Muscle layer of duodenum (tissue), 2 donors: Measurements from ENCODE around the gene TAF11L14.
"Not testable (repeated sequence)": the region's sequence is repeated elsewhere in the genome, so short reads cannot be mapped to it uniquely, and the experiment has no call there.

Experiments used
- H3K27ac ChIP-seq: one replicate; pipeline ENCODE4 v1.7.0; 2013; ENCODE audit warnings: mild to moderate bottlenecking, low read length
- H3K27me3 ChIP-seq: one replicate; pipeline ENCODE4 v1.7.0; 2013; ENCODE audit warnings: low read depth, mild to moderate bottlenecking, control low read depth, low read length
- H3K36me3 ChIP-seq, 2 donors: one replicate each; pipeline ENCODE4 v1.7.0; 2013; ENCODE audit warnings: low read length in 2 of 2, control low read depth in 1 of 2, mild to moderate bottlenecking in 1 of 2; ENCODE audit not compliant: insufficient read depth in 2 of 2, control insufficient read depth in 1 of 2
- H3K4me1 ChIP-seq, 2 donors: one replicate each; pipeline ENCODE4 v1.7.0; 2013; ENCODE audit warnings: low read length in 2 of 2, mild to moderate bottlenecking in 2 of 2, control low read depth in 1 of 2, moderate library complexity in 1 of 2; ENCODE audit not compliant: insufficient read depth in 2 of 2, control insufficient read depth in 1 of 2
- H3K4me3 ChIP-seq, 2 donors: one replicate each; pipeline ENCODE4 v1.7.0; 2013; ENCODE audit warnings: low read length in 2 of 2, low read depth in 1 of 2, mild to moderate bottlenecking in 1 of 2
- H3K9me3 ChIP-seq, 2 donors: one replicate each; pipeline ENCODE4 v1.7.0; 2013; ENCODE audit warnings: low read length in 2 of 2, control low read depth in 1 of 2, mild to moderate bottlenecking in 1 of 2; ENCODE audit not compliant: control insufficient read depth in 1 of 2
- donor health status: healthy.

Gene TAF11L14

DNA sequence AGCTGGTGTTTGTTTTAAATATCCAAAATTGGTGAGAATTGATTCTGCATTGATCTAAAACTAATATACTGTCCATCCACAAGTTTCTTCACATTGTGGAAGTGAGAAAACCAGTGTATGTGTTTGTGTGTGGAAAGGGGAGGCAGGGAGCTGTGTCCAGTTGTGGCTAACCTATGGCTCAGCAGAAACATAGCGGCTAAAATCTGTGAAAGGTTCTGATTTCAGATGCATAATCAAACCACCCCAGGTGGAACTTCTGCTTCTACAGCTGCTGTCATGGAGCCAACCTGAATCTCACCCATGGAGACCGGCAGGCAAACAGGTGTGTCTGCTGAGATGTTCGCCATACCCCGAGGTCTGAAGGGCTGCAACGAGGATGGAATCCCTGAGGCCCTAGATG lies at the start of gene TAF11L14:
Gene TAF11L14 (plus strand): TSS at position 301 of the 400 bp plus-strand sequence.
- Histone ChIP-seq H3K27ac (no peak within 1 kb of the TSS), H3K4me3 (no peak within 1 kb of the TSS), H3K27me3 (no peaks in the 10 kb centered on the region), H3K36me3 (no peaks in the 10 kb centered on the region), H3K9me3 (no peaks in the 10 kb centered on the region), H3K4me1 (no peaks in the 10 kb centered on the region)

GRCh38 chr5:17585658-17586057 lies 48.6 kb upstream of the TAF11L14 start, which contains the start of gene TAF11L7:
Gene TAF11L7 (minus strand): TSS chr5:17585758.
- not testable (repeated sequence) for H3K27ac ChIP-seq, H3K9me3 ChIP-seq, H3K36me3 ChIP-seq, H3K4me1 ChIP-seq, H3K27me3 ChIP-seq, H3K4me3 ChIP-seq

GRCh38 chr5:17590860-17591259 lies 43.4 kb upstream of the TAF11L14 start, which contains the start of gene TAF11L8:
Gene TAF11L8 (minus strand): TSS chr5:17590960.
- H3K9me3 ChIP-seq, H3K27ac ChIP-seq, H3K4me1 ChIP-seq, H3K4me3 ChIP-seq, H3K27me3 ChIP-seq, H3K36me3 ChIP-seq: not testable (repeated sequence)

GRCh38 chr5:17594255-17594654 lies 40.0 kb upstream of the TAF11L14 start, which contains the start of gene TAF11L9:
Gene TAF11L9 (minus strand): TSS chr5:17594394.
- not testable (repeated sequence) for H3K27ac ChIP-seq, H3K4me1 ChIP-seq

GRCh38 chr5:17597728-17598127 lies 36.5 kb upstream of the TAF11L14 start, which contains the start of gene TAF11L10:
Gene TAF11L10 (minus strand): TSS chr5:17597828.
- H3K4me3 ChIP-seq, H3K36me3 ChIP-seq, H3K9me3 ChIP-seq, H3K4me1 ChIP-seq, H3K27ac ChIP-seq, H3K27me3 ChIP-seq: not testable (repeated sequence)

More at GRCh38 chr5:17594255-17594654, 40.0 kb upstream of the TAF11L14 start, which contains the start of gene TAF11L9:
- not testable (repeated sequence) for H3K36me3 ChIP-seq, H3K27me3 ChIP-seq, H3K4me3 ChIP-seq, H3K9me3 ChIP-seq

DNA sequence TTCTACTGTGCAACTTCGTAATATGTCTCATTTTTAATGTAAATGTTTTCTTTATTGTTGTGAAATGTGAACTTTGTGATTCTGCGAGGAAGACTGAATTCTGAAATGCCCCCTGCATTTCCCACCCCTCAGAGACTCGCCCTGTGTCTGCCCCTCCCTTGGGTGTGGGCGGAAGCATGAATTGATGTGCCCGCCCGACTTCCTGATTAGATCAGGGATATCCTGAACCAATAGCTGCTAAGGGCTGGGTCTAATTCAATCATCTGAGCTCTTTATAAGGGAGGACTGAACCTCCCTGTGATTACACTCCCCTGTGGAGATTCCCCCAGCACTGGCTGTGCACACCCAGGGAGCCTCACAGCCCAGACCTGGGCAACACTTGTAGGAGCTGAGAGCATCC lies 30.4 kb upstream of the TAF11L14 start, which contains the start of gene TAF11L11:
Gene TAF11L11 (plus strand): TSS at position 304 of the 400 bp plus-strand sequence.
- not testable (repeated sequence) for H3K27me3 ChIP-seq, H3K36me3 ChIP-seq, H3K9me3 ChIP-seq, H3K4me1 ChIP-seq, H3K27ac ChIP-seq, H3K4me3 ChIP-seq

- Histone ChIP-seq H3K27ac (no peak overlapping the region), H3K4me3 (no peak overlapping the region), H3K36me3 (no peaks in the 10 kb centered on the region), H3K9me3 (peaks cover 0 to 4% of the 10 kb centered on the region in 2 donors), H3K4me1 (no peaks in the 10 kb centered on the region), H3K27me3 (no peaks in the 10 kb centered on the region)
Measured at GRCh38 chr5:17604951-17605350, 29.3 kb upstream of the TAF11L14 start.

- H3K36me3 ChIP-seq, H3K27me3 ChIP-seq, H3K4me1 ChIP-seq, H3K27ac ChIP-seq, H3K4me3 ChIP-seq, H3K9me3 ChIP-seq: not testable (repeated sequence)
Measured at GRCh38 chr5:17607461-17607860, 26.8 kb upstream of the TAF11L14 start.

GRCh38 chr5:17610092-17610491 lies 24.2 kb upstream of the TAF11L14 start, which contains the start of gene TAF11L12:
Gene TAF11L12 (plus strand): TSS chr5:17610392.
- H3K27ac ChIP-seq, H3K4me1 ChIP-seq, H3K27me3 ChIP-seq, H3K36me3 ChIP-seq, H3K4me3 ChIP-seq, H3K9me3 ChIP-seq: not testable (repeated sequence)

DNA sequence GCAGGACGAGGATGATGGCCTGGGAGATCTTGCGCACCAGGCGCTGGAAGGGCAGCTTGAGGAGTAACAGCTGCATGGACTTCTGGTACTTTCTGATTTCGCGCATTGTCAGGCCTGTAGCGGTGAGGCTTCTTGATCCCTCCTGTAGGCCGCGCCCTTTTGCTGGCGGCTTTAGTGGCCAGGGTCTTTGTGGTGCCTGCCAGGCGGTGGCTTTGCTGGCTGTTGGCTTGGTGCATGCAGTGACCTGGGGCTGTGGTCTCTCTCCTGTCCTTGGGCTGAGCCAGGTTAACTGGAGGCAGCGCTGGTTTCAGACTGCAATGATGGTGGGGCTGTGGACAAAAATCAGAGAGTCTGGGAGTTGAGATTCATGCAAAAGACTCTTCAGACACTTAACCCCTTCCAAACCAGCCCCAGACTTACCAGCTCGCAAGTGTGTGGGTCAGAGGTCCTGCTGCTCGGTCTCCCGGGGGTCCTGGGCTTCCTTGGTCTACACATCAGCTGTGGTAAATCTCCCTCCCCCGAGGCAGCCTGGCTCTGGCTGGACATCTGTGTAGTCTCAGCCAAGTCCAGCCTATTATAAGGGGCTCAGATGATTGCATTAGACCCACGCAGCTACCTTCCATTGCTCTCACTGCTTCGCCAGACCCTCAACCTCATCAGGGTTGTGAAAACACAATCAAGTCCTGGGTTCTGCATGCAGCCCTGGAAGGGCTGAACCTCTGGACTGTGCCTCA lies 19.2 kb upstream of the TAF11L14 start:
- H3K27me3 ChIP-seq = no peaks in the 10 kb centered on the region
- H3K4me1 ChIP-seq = no peaks in the 10 kb centered on the region
- H3K27ac ChIP-seq = no peak overlapping the region
- H3K4me3 ChIP-seq = no peak overlapping the region
- H3K36me3 ChIP-seq = no peaks in the 10 kb centered on the region
- H3K9me3 ChIP-seq = no peaks in the 10 kb centered on the region

DNA sequence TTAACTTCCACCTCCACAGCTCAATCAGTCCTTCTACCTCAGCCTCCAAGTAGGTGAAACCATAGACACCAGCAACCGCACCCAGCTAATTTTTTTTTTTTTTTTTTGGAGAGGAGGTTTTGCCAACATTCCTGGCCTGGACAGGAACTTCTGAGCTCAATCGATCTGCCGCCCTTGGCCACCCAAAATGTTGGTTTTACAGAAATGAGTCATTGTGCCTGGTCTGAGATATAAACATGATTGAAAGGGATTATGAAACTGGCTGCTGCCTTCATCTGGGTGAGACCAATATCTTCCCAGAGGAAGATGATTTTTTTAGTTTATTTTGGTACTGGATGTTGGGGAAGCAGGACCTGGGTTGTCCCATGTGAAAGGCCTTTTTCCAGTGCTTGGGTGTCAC lies 14.9 kb upstream of the TAF11L14 start:
- H3K27ac ChIP-seq = no peak overlapping the region
- H3K4me1 ChIP-seq = no peaks in the 10 kb centered on the region
- no peaks in the 10 kb centered on the region for H3K9me3 ChIP-seq
- H3K36me3 ChIP-seq = no peaks in the 10 kb centered on the region
- no peak overlapping the region for H3K4me3 ChIP-seq
- no peaks in the 10 kb centered on the region for H3K27me3 ChIP-seq

- Histone ChIP-seq H3K4me1 (no peaks in the 10 kb centered on the region), H3K27me3 (no peaks in the 10 kb centered on the region), H3K9me3 (no peaks in the 10 kb centered on the region), H3K36me3 (no peaks in the 10 kb centered on the region), H3K4me3 (no peak overlapping the region), H3K27ac (no peak overlapping the region)
Measured at GRCh38 chr5:17620627-17621026, 13.6 kb upstream of the TAF11L14 start.
